Mucosa of descending colon (tissue), 3 donors: ENCODE results near the gene SYNPO. TPM values are rescaled to one million over a fixed set of nuclear protein-coding genes. Genes with fewer than 3 reads are reported as not detected.

Source experiments
- ATAC-seq: fragments of 200-7000 bp; cut with Tn5 transposase; one replicate; pipeline ENCODE4 v1.9.1; 2020; ENCODE audit warnings: mild to moderate bottlenecking, moderate library complexity
- DNase-seq, 3 donors: peaks; one replicate each; pipeline ENCODE4 v3.0.0-alpha.2; 2020
- H3K36me3 ChIP-seq: fragments of 200-600 bp; one replicate; pipeline ENCODE4 v1.8.0; 2021; ENCODE audit warnings: low read depth, mild to moderate bottlenecking
- H3K4me1 ChIP-seq: fragments of 200-600 bp; one replicate; pipeline ENCODE4 v1.8.0; 2021; ENCODE audit warnings: low read depth, mild to moderate bottlenecking
- H3K4me3 ChIP-seq: fragments of 200-600 bp; one replicate; pipeline ENCODE4 v1.8.0; 2021; ENCODE audit warnings: mild to moderate bottlenecking
- H3K9me3 ChIP-seq: fragments of 200-600 bp; one replicate; pipeline ENCODE4 v1.8.0; 2021; ENCODE audit warnings: mild to moderate bottlenecking
- intact Hi-C, 2 donors: fragments of 100-400 bp; cut with DNase I in 1 of 2; cut with micrococcal nuclease in 1 of 2; formaldehyde crosslinking; loops; one replicate each; pipeline versions ENCODE4 v1.11.0 to v1.11.1; 2022; cut with DNase I, micrococcal nuclease
- total RNA-seq, 3 donors: library from RNA; stranded (reverse); fragmentation: NEBNext Ultra II Directional in 2 of 3; extraction: Animal tissue kit (Norgen Biotek cat#: 25700) in 2 of 3; gene quantifications; one replicate each; pipeline versions ENCODE4 v1.2.1 to v1.2.4, GENCODE V29; 2021 to 2023
- TF ChIP-seq, protein P1 (sequence below): fragments of 200-600 bp; IDR thresholded peaks from one replicate; pipeline ENCODE4 v1.8.0; 2022; ENCODE audit warnings: antibody characterized with exemption, mild to moderate bottlenecking
- donor health status: DM: no; HTN: no; CAD: no; lungs with moderate emphysema.
- donor health status: DM: no; HTN: no; CAD: no.
- donor health status: DM: no; HTN: yes; CAD: no.

SYNPO gene
- total RNA-seq, 3 donors from 2014 or later: 62.9 to 73.6 (median 63.9) TPM

DNA sequence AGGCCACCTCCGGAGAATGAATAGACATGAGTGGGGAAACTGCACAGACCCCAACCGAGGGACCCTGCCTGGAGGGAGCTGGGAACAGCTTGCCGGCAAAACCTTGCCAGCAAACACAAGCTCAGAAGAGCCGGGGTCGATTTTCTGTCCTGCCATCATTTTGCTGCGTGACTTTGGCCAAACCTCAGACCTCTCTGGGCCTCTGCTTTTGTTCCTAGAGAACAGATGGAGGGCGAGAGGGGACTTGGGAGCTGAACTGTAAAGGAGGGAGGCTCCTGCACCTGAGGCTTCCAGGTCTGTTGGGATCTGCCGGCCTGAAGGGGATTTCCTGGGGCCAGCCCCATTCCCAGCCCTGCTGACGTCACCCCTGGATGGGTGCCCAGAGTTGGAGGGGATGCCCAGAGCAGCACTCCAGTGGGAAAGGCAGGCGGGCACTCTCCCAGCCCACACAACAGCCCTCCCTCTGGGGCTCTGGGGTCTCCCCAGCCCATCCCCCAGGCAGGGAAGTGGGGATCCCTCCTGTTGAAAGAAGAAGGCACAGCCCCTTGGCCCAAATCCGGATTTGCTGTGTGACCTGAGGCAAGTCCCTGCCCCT lies 40.4 kb upstream of the SYNPO start:
- Histone ChIP-seq H3K36me3 (no peaks in the 10 kb centered on the region), H3K4me1 (peaks cover 4% of the 10 kb centered on the region), H3K4me3 (no peak overlapping the region), H3K9me3 (no peaks in the 10 kb centered on the region)
- TF ChIP-seq, protein P1, sequence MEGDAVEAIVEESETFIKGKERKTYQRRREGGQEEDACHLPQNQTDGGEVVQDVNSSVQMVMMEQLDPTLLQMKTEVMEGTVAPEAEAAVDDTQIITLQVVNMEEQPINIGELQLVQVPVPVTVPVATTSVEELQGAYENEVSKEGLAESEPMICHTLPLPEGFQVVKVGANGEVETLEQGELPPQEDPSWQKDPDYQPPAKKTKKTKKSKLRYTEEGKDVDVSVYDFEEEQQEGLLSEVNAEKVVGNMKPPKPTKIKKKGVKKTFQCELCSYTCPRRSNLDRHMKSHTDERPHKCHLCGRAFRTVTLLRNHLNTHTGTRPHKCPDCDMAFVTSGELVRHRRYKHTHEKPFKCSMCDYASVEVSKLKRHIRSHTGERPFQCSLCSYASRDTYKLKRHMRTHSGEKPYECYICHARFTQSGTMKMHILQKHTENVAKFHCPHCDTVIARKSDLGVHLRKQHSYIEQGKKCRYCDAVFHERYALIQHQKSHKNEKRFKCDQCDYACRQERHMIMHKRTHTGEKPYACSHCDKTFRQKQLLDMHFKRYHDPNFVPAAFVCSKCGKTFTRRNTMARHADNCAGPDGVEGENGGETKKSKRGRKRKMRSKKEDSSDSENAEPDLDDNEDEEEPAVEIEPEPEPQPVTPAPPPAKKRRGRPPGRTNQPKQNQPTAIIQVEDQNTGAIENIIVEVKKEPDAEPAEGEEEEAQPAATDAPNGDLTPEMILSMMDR: no peak
- intact Hi-C loops: no loop called here
- ATAC-seq: peak; percentile 85
- peak; percentile 83 to 89 (median 85) for DNase-seq

DNA sequence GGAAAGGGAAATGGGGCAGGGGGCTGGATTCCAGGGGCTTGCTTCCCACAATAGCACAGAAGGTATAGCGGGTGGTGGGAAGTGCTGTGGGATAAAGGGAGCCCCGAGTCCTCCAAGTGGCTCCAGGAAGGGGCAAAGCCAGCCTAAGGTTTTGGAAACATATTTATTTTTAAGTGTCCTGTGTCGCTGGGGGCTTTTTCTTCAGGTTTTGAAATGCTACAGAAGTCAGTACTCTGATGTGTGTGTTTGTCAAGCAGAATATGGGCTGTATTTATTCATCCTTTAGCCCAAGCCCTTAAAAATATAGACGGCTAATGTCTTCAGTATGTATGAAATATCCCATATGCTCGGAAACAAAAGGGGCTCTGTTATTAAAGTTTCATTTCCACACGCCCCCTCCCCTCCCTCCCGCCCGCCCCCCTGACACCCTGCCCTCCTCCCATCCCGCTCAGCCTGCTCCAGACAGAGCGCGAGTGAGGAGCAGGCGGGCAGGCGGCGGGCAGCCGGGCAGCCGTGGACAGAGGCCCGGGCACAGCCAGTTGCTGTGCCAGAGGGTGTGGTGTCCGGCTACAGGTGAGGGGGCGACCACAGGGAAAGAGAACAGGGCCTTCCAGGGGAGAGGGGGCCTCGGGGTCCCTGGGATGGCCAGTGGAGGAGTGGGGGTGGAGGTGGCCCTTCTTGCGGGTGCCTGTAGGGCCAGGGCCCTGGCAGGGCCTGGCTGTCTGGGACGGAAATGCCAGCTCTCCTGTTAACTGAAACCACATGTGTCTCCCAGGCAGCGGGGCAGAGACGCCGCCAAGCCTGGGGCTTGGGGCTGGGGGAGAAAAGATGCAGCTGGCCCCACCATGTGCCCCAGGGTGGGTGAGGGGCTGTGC lies 39.6 kb upstream of the SYNPO start:
- intact Hi-C loops: no loop called here
- TF ChIP-seq, protein P1: no peak
- DNase-seq (no peak), ATAC-seq (no peak)
- Histone ChIP-seq H3K4me3 (no peak overlapping the region), H3K4me1 (peaks cover 4% of the 10 kb centered on the region), H3K9me3 (no peaks in the 10 kb centered on the region), H3K36me3 (no peaks in the 10 kb centered on the region)

DNA sequence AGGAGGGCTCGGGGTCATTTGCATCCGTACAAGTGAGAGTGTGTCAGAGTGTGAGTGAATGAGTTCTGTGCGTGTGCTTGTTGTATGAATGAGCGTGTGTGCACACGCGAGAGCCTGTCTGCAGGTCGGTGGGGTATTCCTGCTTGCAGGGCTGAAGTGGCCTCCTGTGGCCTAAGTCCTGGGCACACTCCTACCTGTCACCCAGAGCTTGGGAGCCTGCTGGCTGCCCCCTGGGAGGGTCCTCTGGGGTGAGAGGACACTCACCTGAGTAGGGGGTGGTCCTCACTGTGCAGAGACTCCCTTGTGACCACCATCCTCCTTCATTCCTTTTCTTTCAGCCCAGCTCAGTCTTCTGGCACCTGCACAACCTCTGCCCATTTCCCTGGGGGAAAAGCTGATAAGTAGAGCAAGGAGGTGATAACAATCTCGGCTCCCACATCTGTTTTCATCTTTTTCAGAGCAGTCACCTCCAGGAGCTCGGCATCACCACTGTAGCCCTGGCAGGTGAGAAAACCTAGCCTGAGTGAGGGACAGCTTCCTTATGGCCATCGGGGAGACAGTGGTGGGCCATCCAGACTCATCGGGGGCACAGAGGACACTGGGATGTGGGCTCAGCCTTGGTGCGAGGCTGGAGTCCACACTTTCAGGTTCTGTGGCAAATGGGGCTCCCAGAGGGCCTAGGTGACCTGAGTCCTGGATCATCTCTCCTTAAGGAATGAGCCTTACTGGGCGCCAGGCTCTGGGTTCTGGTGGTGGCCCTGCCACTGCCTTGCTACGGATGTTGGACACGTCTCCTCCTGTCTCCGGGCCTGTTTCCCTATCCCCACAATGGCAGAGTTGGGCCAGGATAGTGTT lies 38.7 kb upstream of the SYNPO start:
- Histone ChIP-seq H3K4me1 (peaks cover 4% of the 10 kb centered on the region), H3K9me3 (no peaks in the 10 kb centered on the region), H3K36me3 (no peaks in the 10 kb centered on the region), H3K4me3 (no peak overlapping the region)
- ATAC-seq (no peak), DNase-seq (no peak)
- TF ChIP-seq, protein P1: no peak
- intact Hi-C loops: no loop called here

DNA sequence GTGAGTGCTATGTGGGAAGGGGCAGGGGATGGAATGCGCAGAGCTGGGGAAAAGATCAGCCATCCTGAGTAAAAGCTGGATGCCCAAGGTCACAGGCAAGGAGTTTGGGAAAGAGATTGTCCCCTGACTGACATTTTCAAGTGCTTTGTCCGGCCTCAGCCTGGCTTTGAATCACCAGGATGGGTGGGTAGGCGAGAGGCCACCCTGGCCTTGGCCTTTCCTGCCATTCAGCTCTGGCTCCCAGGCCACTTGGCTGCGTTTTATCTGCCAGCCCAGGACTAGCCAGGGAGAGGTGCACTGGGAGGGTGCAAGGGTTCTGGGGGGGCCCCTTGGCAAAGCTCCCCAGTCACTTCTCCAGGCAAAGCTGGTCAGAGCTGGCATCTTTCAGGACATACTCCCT lies 37.4 kb upstream of the SYNPO start:
- H3K4me1 ChIP-seq: peaks cover 4% of the 10 kb centered on the region

DNA sequence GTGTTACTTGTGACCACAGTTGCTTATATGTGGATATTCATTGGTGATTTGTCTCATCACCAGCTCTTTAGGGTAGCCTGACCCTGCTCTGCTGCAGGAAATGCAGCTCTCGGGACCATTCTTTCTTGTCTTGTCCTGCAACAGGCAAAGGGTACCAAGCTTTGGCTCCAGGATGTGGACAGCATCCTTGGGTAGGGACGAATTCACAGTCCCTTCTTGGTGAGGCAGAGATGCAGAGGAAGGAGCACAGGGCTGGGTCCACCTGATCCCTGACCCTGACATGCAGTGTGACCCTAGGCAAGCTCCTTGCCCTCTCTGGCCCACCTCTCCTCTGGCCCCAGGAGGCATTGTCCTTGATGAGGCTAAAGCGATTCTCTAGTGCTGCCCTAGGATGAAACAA lies 37.0 kb upstream of the SYNPO start:
- TF ChIP-seq, protein P1: no peak
- Histone ChIP-seq H3K9me3 (no peaks in the 10 kb centered on the region), H3K4me3 (no peak overlapping the region), H3K36me3 (no peaks in the 10 kb centered on the region), H3K4me1 (peaks cover 4% of the 10 kb centered on the region)
- intact Hi-C loops: no loop called here
- ATAC-seq (no peak), DNase-seq (peak in 1 of 3 donors; percentile 7)

More for the DNA sequence above, 37.4 kb upstream of the SYNPO start:
- no peak overlapping the region for H3K4me3 ChIP-seq
- no peaks in the 10 kb centered on the region for H3K9me3 ChIP-seq
- ATAC-seq: no peak
- no peaks in the 10 kb centered on the region for H3K36me3 ChIP-seq
- peak in 1 of 3 donors; percentile 30 for DNase-seq
- intact Hi-C loops: no loop called here
- TF ChIP-seq, protein P1: no peak
